GM23338 (cell line): ENCODE data around the gene FAM32A.

Experiments
- CTCF ChIP-seq, 2 experiments: fragments of 200-600 bp in 1 of 2; sonication (generic) in 1 of 2; conservative IDR thresholded peaks; 2 replicates each; pipeline versions ENCODE4 v1.5.1 to v1.6.1; 2016 to 2017; ENCODE audit warnings: antibody characterized with exemption in 2 of 2, low read depth in 2 of 2, mild to moderate bottlenecking in 2 of 2, moderate library complexity in 1 of 2
- ETS1 ChIP-seq: IDR thresholded peaks from 2 replicates; pipeline ENCODE4 v1.6.1; 2016; ENCODE audit warnings: antibody characterized with exemption
- EZH2 ChIP-seq: fragments of 200-600 bp; sonication (generic); IDR thresholded peaks from one replicate; pipeline ENCODE4 v1.8.0; 2017; ENCODE audit warnings: antibody characterized with exemption, mild to moderate bottlenecking, low read depth; ENCODE audit not compliant: unreplicated experiment
- EZH2phosphoT487 ChIP-seq: fragments of 200-600 bp; sonication (generic); IDR thresholded peaks from one replicate; pipeline ENCODE4 v1.8.1; 2018; ENCODE audit warnings: antibody characterized with exemption; ENCODE audit not compliant: unreplicated experiment
- JUNB ChIP-seq: IDR thresholded peaks from one replicate; pipeline ENCODE4 v1.6.1; 2016; ENCODE audit warnings: antibody characterized with exemption; ENCODE audit not compliant: unreplicated experiment
- NANOG ChIP-seq: IDR thresholded peaks from 2 replicates; pipeline ENCODE4 v1.6.1; 2016; ENCODE audit warnings: antibody characterized with exemption, borderline replicate concordance
- POLR2AphosphoS5 ChIP-seq: IDR thresholded peaks from 2 replicates; pipeline ENCODE4 v1.6.1; 2016; ENCODE audit warnings: antibody characterized with exemption, low read depth
- REST ChIP-seq: IDR thresholded peaks from one replicate; pipeline ENCODE4 v1.6.1; 2018; ENCODE audit warnings: antibody characterized with exemption; ENCODE audit not compliant: unreplicated experiment
- ZNF114 ChIP-seq: fragments of 250-450 bp; sonication (Bioruptor Pico); IDR thresholded peaks from 2 replicates; pipeline ENCODE4 v1.5.0; 2020; ENCODE audit warnings: mild to moderate bottlenecking, moderate library complexity
- ZNF462 ChIP-seq: fragments of 250-450 bp; sonication (Bioruptor Pico); IDR thresholded peaks from 2 replicates; pipeline ENCODE4 v1.5.0; 2020; ENCODE audit warnings: mild to moderate bottlenecking, moderate library complexity

GRCh38 chr19:16143399-16144215 lies 41.6 kb upstream of the FAM32A start, which contains the start of gene HSH2D:
- TF ChIP-seq CTCF (conservative IDR thresholded peaks at IDR 0.05; ENCODE audit: low read depth in 2 of 2), result no peak
- TF ChIP-seq POLR2AphosphoS5, result no peak
- no peak for TF ChIP-seq ZNF114
- TF ChIP-seq JUNB, result no peak
- no peak for TF ChIP-seq EZH2phosphoT487
- no peak for TF ChIP-seq EZH2
- TF ChIP-seq REST, result no peak
- TF ChIP-seq ETS1, result no peak
- TF ChIP-seq NANOG, result no peak
- no peak for TF ChIP-seq ZNF462 (CRISPR knock-in tag)
